Measurements from ENCODE around the gene ARHGAP15. TPM values are rescaled to one million over a fixed set of nuclear protein-coding genes. Genes with fewer than 3 reads are reported as not detected.

The ARHGAP15 gene
- total and polyA plus RNA-seq, 2 donors (not counting 1 experiment from before 2014, with no cell fraction given), result 0.07 TPM; not detected in 1

GRCh38 chr2:143807671-143808070 lies 678.5 kb downstream of the ARHGAP15 start:
- peak in 1 of 2 donors; percentile 41 for DNase-seq (ENCODE audit: low read depth in 2 of 2)
- no peaks in the 10 kb centered on the region for H3K36me3 ChIP-seq (ENCODE audit: control insufficient read depth, insufficient read depth, low read length)
- no peak overlapping the region for H3K4me3 ChIP-seq (replicated peaks in 1 of 4; ENCODE audit: control extremely low read depth in 1 of 4, insufficient read depth in 1 of 4, low read depth in 3 of 4, low read length in 4 of 4)
- no peaks in the 10 kb centered on the region for H3K27me3 ChIP-seq (ENCODE audit: control insufficient read depth, insufficient read depth, low read length)
- H2AFZ ChIP-seq (ENCODE audit: low read length), result no peak overlapping the region
- no peak overlapping the region for H3K27ac ChIP-seq (ENCODE audit: insufficient read depth, low read length)
- H3K4me1 ChIP-seq (ENCODE audit: control insufficient read depth, extremely low read depth, insufficient read depth, low read length), result peaks cover 11% of the 10 kb centered on the region
- no peaks in the 10 kb centered on the region for H4K20me1 ChIP-seq (ENCODE audit: control insufficient read depth, extremely low read depth, insufficient read depth, low read length)
- TF ChIP-seq EZH2 (IDR thresholded peaks at IDR 0.05; ENCODE audit: low read length, missing control alignments), result no peak
- TF ChIP-seq CTCF (conservative IDR thresholded peaks at IDR 0.05 in 1 of 2, IDR thresholded peaks at IDR 0.05 in 1 of 2; ENCODE audit: low read depth in 1 of 2, low read length in 2 of 2), result no peak
- H3K79me2 ChIP-seq (ENCODE audit: control insufficient read depth, insufficient read depth, low read length), result no peaks in the 10 kb centered on the region
- no peak overlapping the region for H3K9ac ChIP-seq (ENCODE audit: insufficient read depth, low read length)
- H3K9me3 ChIP-seq (ENCODE audit: control insufficient read depth, insufficient read depth, low read depth, low read length), result no peaks in the 10 kb centered on the region
- no peak overlapping the region for H3K4me2 ChIP-seq (ENCODE audit: extremely low read depth, insufficient read depth, low read length)

- TF ChIP-seq CTCF (conservative IDR thresholded peaks at IDR 0.05 in 1 of 2, IDR thresholded peaks at IDR 0.05 in 1 of 2; ENCODE audit: low read depth in 1 of 2, low read length in 2 of 2) (no peak), EZH2 (IDR thresholded peaks at IDR 0.05; ENCODE audit: low read length, missing control alignments) (no peak)
Measured at GRCh38 chr2:143808166-143808565, 678.9 kb downstream of the ARHGAP15 start.

GRCh38 chr2:143815082-143815481 lies 685.9 kb downstream of the ARHGAP15 start:
- no peaks in the 10 kb centered on the region for H3K79me2 ChIP-seq (ENCODE audit: control insufficient read depth, insufficient read depth, low read length)

More at GRCh38 chr2:143808166-143808565, 678.9 kb downstream of the ARHGAP15 start:
- H3K4me2 ChIP-seq (ENCODE audit: extremely low read depth, insufficient read depth, low read length), result no peak overlapping the region
- H3K9me3 ChIP-seq (ENCODE audit: control insufficient read depth, insufficient read depth, low read depth, low read length), result no peaks in the 10 kb centered on the region
- H3K27me3 ChIP-seq (ENCODE audit: control insufficient read depth, insufficient read depth, low read length), result no peaks in the 10 kb centered on the region
- H3K79me2 ChIP-seq (ENCODE audit: control insufficient read depth, insufficient read depth, low read length), result no peaks in the 10 kb centered on the region
- no peak overlapping the region for H3K4me3 ChIP-seq (replicated peaks in 1 of 4; ENCODE audit: control extremely low read depth in 1 of 4, insufficient read depth in 1 of 4, low read depth in 3 of 4, low read length in 4 of 4)
- H3K9ac ChIP-seq (ENCODE audit: insufficient read depth, low read length), result no peak overlapping the region
- peaks cover 6% of the 10 kb centered on the region for H3K4me1 ChIP-seq (ENCODE audit: control insufficient read depth, extremely low read depth, insufficient read depth, low read length)
- H3K27ac ChIP-seq (ENCODE audit: insufficient read depth, low read length), result no peak overlapping the region
- no peaks in the 10 kb centered on the region for H3K36me3 ChIP-seq (ENCODE audit: control insufficient read depth, insufficient read depth, low read length)
- DNase-seq (ENCODE audit: low read depth in 2 of 2), result peak in 1 of 2 donors; percentile 36
- no peak overlapping the region for H2AFZ ChIP-seq (ENCODE audit: low read length)
- no peaks in the 10 kb centered on the region for H4K20me1 ChIP-seq (ENCODE audit: control insufficient read depth, extremely low read depth, insufficient read depth, low read length)

More at GRCh38 chr2:143815082-143815481, 685.9 kb downstream of the ARHGAP15 start:
- no peaks in the 10 kb centered on the region for H3K36me3 ChIP-seq (ENCODE audit: control insufficient read depth, insufficient read depth, low read length)
- H3K4me3 ChIP-seq (replicated peaks in 1 of 4; ENCODE audit: control extremely low read depth in 1 of 4, insufficient read depth in 1 of 4, low read depth in 3 of 4, low read length in 4 of 4), result no peak overlapping the region
- no peak overlapping the region for H3K27ac ChIP-seq (ENCODE audit: insufficient read depth, low read length)
- no peaks in the 10 kb centered on the region for H4K20me1 ChIP-seq (ENCODE audit: control insufficient read depth, extremely low read depth, insufficient read depth, low read length)
- TF ChIP-seq EZH2 (IDR thresholded peaks at IDR 0.05; ENCODE audit: low read length, missing control alignments), result no peak
- TF ChIP-seq CTCF (conservative IDR thresholded peaks at IDR 0.05 in 1 of 2, IDR thresholded peaks at IDR 0.05 in 1 of 2; ENCODE audit: low read depth in 1 of 2, low read length in 2 of 2), result no peak
- H3K9ac ChIP-seq (ENCODE audit: insufficient read depth, low read length), result no peak overlapping the region
- H3K4me2 ChIP-seq (ENCODE audit: extremely low read depth, insufficient read depth, low read length), result no peak overlapping the region
- H2AFZ ChIP-seq (ENCODE audit: low read length), result no peak overlapping the region
- H3K27me3 ChIP-seq (ENCODE audit: control insufficient read depth, insufficient read depth, low read length), result no peaks in the 10 kb centered on the region
- H3K9me3 ChIP-seq (ENCODE audit: control insufficient read depth, insufficient read depth, low read depth, low read length), result no peaks in the 10 kb centered on the region
- DNase-seq (ENCODE audit: low read depth in 2 of 2), result no peak
- H3K4me1 ChIP-seq (ENCODE audit: control insufficient read depth, extremely low read depth, insufficient read depth, low read length), result no peaks in the 10 kb centered on the region

All from fibroblast of lung (primary cell).